ENCODE measurements around the gene TACC2. TPM values are rescaled to one million over a fixed set of nuclear protein-coding genes. Genes with fewer than 3 reads are reported as not detected.
"Not testable (repeated sequence)": the region's sequence is repeated elsewhere in the genome, so short reads cannot be mapped to it uniquely, and the experiment has no call there.

Gene TACC2
- total RNA-seq, 1 donor from 2014 or later: 341 TPM

- DNase-seq (ENCODE audit: missing footprints) (no peak), ATAC-seq (no peak)
- intact Hi-C loops (cut with DNase I): no loop called here
These were observed 12.4 kb upstream of the TACC2 start for GRCh38 chr10:121976607-121977006.

GRCh38 chr10:121978511-121978910, 10.5 kb upstream of the TACC2 start:
- intact Hi-C loops (cut with DNase I): no loop called here

DNA sequence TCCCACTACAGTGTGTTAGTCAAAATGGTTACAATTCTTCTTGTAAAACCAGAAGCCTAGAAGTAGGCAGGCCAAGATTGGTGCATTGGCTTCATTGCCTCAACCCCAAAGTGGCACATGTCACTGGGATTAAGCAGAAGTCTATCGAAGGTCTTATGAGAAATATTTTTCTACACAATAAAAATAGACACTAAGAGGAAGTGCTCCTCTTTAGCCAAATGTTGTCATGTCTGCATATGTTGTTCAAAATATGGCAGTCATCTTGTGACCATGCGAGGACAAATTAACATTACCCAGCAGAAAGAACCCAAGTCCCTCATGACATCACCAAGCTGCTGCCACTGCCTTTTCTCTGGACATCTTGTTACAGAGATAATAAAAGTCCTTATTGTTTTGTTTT, 7.6 kb upstream of the TACC2 start:
- ATAC-seq (no peak), DNase-seq (ENCODE audit: missing footprints) (no peak)
- intact Hi-C loops (cut with DNase I): no loop called here

More at GRCh38 chr10:121978511-121978910, 10.5 kb upstream of the TACC2 start:
- ATAC-seq (no peak), DNase-seq (ENCODE audit: missing footprints) (no peak)

DNA sequence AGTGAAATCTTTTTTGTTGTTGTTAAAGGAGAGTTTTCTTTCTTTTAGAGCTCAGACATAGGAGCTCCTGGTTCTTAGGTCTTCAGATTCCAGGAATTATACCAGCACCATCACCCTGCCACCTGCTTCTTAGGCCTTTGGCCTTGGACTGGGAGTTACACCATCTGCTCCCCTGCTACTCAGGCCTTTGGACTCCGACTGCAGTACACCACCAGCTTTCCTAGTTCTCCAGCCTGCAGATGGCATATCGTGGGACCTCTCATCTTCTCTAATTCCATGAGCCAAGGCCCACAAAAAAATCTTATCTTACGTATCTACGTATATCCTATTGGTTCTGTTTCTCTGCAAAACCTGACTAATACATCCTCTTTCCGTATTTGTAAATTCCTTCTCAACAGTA, 5.1 kb upstream of the TACC2 start:
- intact Hi-C loops (cut with DNase I): no loop called here
- no peak for DNase-seq (ENCODE audit: missing footprints)
- ATAC-seq: no peak

DNA sequence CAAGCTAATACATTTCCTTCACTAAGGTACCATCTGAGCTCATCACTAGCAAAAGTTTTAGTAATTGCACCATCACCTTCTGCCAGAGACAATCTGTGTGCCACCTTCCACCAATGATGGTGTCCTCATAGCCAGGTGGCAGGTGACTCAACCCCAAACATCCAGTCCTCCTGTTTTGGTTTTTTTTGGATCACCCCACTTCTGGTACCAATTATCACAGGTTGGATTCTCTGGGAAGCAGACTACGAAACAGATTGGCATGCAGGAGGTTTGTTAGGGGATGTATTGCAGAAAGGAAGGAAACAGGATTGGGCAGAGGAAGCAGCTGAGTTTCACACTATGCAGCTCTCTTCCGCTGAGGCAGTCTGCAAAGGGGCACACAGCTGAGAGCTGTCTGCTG, 4.5 kb upstream of the TACC2 start:
- ATAC-seq (no peak), DNase-seq (ENCODE audit: missing footprints) (no peak)
- intact Hi-C loops (cut with DNase I): no loop called here

GRCh38 chr10:121990015-121990677, 1.2 kb downstream of the TACC2 start:
- DNase-seq (ENCODE audit: missing footprints): no peak

DNA sequence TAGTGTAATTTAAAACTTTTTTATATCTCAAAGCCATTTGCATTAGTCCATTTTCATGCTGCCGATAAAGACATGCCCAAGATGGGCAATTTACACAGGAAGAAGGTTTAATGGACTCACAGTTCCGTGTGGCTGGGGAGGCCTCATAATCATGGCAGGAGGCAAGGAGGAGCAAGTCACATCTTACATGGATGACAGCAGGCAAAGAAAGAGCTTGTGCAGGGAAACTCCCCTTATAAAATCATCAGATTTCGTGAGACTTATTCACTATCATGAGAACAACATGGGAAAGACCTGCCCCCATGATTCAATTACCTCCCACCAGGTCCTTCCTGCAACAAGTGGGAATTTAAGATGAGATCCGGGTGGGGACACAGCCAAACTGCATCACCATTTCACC, 2.8 kb downstream of the TACC2 start:
- DNase-seq (ENCODE audit: missing footprints): not testable (repeated sequence)
- intact Hi-C loops (cut with DNase I): loop anchor here (10.0 kb wide), 1 partner anchor 123 kb away; no protein-coding TSS in a partner anchor

More at GRCh38 chr10:121990015-121990677, 1.2 kb downstream of the TACC2 start:
- intact Hi-C loops (cut with DNase I): loop anchor here (10.0 kb wide), 1 partner anchor 125 kb away; no protein-coding TSS in a partner anchor
- no peak for ATAC-seq

DNA sequence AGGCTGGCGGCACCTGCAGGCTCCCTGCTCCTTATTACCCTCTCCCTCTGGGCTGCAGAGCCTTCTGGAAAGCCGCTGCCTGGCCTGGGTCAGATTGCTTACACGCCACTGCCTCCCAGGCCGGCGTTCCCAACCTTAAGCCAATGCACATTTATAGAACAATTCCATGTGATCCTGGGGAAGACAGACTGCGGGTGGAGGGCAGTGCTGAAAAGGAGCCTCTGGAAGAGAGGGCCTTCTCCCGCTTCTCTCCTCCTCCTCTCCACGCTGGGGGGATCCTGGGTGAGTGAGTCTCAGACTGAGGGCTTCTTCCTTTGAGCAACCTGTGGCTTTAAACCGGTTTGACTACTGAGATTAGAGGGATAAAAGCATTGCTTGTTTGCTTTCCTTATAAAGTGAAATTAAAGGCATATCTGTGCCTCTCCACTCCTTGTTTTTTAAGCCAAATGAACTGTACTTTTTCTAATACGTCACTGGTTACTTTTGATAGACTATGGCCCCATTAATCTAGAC, 5.5 kb downstream of the TACC2 start:
- intact Hi-C loops (cut with DNase I): loop anchor here (2.0 to 10.0 kb wide), 3 partner anchors 50 to 144 kb away; no protein-coding TSS in a partner anchor
- ATAC-seq (peak; percentile 79), DNase-seq (ENCODE audit: missing footprints) (no peak)

More for the DNA sequence above, 2.8 kb downstream of the TACC2 start:
- not testable (repeated sequence) for ATAC-seq

DNA sequence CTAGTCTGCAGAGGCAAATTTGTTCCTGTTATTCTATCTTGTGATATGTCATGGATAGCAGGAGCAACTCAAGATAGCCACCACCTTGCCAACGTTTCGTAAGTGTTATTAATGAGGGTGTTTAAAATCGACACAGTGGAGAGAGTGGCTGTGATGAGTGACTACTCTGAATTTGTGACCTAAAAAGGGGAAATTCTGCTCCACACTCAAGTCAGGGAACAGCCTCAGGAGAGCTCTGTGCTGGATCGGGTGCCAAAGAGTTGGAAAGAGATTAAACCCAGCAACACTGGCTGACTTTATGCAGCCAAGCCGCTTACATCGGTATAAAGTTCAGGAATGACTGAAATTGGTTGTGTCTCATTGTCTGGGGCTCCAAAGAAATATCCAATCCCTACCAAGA, 9.5 kb downstream of the TACC2 start:
- DNase-seq (ENCODE audit: missing footprints) (no peak), ATAC-seq (peak; percentile 19)
- intact Hi-C loops (cut with DNase I): loop anchor here (10.0 kb wide), 1 partner anchor 116 kb away; no protein-coding TSS in a partner anchor

- intact Hi-C loops (cut with DNase I): loop anchor here (10.0 kb wide), 1 partner anchor 116 kb away; no protein-coding TSS in a partner anchor
- DNase-seq (ENCODE audit: missing footprints): no peak
- ATAC-seq: no peak
These were observed 10.3 kb downstream of the TACC2 start for GRCh38 chr10:121999301-121999700.

DNA sequence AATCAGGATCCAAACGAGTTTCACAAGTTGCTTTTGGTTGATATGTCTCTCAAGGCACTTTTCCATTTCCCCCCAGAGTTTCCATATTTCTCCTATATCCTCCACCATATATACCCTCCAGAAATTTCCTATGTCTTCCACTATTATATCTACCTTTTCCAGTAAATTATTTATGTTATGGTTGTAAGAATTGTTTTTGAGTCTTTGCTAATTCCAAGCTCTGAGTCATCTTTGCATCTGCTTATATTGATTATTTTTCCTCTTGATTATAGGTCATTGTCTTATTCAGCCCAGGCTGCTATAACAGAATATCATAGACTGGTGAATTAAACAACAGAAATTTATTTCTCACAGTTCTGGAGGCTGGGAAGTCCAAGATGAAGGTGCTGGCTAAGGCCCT, 12.7 kb downstream of the TACC2 start:
- ATAC-seq (no peak), DNase-seq (ENCODE audit: missing footprints) (no peak)
- intact Hi-C loops (cut with DNase I): no loop called here

DNA sequence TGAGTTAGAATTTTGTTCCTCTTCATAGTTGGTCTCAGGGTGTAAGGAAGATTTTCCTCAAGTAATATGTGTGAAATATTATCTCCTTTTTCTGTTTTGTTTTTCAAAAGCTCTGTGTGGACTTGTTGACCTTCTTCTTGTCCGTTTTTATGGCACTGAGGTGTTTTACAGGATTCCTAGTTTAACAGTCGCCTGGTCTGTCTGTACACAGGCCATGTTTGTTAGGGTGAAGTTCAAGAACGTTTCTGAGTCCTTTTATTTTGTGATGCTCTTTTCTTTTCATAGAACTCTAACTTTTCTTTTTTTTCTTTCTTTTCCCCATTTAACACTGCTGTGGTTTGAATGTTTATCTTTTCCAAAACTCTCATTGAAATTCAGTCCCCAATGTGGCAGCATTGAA, 18.5 kb downstream of the TACC2 start:
- DNase-seq (ENCODE audit: missing footprints) (no peak), ATAC-seq (no peak)
- intact Hi-C loops (cut with DNase I): no loop called here

GRCh38 chr10:122010405-122011050, 21.6 kb downstream of the TACC2 start:
- DNase-seq (ENCODE audit: missing footprints) (no peak), ATAC-seq (no peak)
- intact Hi-C loops (cut with DNase I): no loop called here

GRCh38 chr10:122012731-122013130, 23.8 kb downstream of the TACC2 start:
- intact Hi-C loops (cut with DNase I): no loop called here
- ATAC-seq: no peak
- no peak for DNase-seq (ENCODE audit: missing footprints)

DNA sequence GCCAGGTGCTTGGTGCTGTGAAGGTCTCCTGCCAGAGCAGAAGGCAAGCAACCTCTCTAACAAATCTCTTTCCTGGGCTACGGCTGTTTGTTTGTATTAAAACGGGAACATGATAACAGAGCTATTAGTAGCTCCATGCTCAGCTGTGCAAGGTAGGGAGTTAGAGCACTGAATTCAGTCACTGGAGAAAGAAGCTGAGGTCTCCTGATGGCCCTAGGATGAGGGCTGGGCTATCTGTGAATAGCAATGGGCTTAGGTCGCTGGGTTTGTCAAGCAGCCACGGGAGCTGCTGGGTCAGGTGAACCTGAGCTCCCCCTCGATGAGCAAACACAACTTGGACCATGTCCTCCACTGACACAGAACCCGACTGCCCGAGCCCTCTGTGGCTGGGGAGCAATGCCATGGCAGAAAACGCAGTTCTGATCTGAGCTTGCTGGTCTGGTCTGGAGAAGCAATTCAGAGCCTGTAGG, 24.4 kb downstream of the TACC2 start:
- DNase-seq (ENCODE audit: missing footprints): no peak
- peak; percentile 79 for ATAC-seq
- intact Hi-C loops (cut with DNase I): no loop called here

DNA sequence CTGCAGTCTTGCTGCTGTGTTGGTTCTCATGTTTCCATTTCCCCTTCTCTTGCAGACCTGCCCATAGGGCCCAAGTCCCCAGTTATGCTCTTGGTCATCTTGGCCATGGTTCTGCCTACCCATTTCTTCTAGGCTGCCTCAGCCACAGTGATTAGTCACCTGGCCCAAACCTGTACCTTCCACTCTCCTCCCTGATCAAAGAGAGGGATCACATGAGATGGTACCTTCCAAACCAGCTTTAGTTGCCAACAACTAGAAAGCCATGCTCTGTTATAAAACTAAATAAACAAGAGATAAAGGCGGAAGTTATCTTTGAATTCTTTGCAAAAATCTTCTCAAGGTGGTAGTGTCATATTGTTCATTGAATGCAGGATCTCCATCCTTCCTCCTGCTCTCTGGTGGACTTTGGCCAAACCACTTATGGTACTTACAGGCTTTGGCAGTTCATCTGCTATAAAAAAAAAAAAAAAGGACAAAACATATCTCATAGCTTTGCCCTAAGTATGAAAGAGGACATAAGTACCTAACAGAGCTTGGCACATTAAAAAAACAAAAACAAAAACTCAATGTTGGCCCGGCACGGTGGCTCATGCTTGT, 25.8 kb downstream of the TACC2 start:
- intact Hi-C loops (cut with DNase I): no loop called here
- ATAC-seq (peak; percentile 47), DNase-seq (ENCODE audit: missing footprints) (no peak)

DNA sequence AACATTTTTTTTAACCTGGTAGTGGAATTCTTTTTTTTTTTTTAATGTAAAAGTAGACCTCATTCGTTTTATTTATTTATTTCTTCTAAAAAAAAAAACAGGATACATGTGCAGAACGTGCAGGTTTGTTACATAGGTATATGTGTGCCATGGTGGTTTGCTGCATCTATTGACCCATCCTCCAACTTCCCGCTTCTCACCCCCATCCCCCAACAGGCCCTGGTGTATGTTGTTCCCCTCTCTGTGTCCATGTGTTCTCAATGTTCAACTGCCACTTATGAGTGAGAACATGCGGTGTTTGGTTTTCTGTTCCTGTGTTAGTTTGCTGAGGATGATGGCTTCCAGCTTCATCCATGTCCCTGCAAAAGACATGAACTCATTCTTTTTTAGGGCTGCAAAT, 29.0 kb downstream of the TACC2 start:
- intact Hi-C loops (cut with DNase I); DNase-seq (ENCODE audit: missing footprints): not testable (repeated sequence)

GRCh38 chr10:122018491-122018890, 29.5 kb downstream of the TACC2 start:
- intact Hi-C loops (cut with DNase I): no loop called here
- ATAC-seq (no peak), DNase-seq (ENCODE audit: missing footprints) (no peak)

More for the DNA sequence above, 29.0 kb downstream of the TACC2 start:
- ATAC-seq: not testable (repeated sequence)

DNA sequence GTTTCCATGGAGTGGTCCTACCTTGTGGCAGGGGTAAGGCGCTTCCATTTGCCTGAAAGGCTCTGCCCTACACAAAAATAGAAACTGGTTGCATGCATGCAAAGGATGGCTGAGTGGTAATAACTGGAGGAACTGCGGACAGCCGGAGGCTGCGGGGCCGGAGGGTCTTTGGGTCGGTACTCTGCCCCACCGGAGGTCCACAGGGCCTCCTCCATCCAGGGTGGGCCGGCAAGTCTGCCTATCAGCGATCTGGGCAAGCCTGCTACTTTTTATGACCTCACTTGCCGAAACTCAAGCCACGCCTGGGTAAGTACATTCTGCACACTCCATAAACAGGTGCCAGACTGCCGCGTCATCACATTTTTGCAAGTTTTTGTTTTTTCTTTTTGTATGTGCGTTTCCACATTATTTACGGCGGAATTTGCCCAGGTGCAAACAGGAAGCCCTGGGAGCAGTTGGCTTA, 30.0 kb downstream of the TACC2 start:
- intact Hi-C loops (cut with DNase I): no loop called here
- DNase-seq (ENCODE audit: missing footprints) (no peak), ATAC-seq (peak; percentile 21)

Data from Right ventricle myocardium inferior (tissue), 1 donor.